HG02840 (cell line): ENCODE results near the gene SYTL5.

Source experiments
- ATAC-seq: cut with Tn5 transposase; IDR thresholded peaks from one replicate; pipeline ENCODE4 v1.9.1; 2021; ENCODE audit warnings: mild to moderate bottlenecking, moderate library complexity, moderate number of reproducible peaks; ENCODE audit not compliant: unreplicated experiment, low FRiP score

Gene SYTL5

GRCh38 chrX:38086451-38087215, 80.3 kb downstream of the SYTL5 start:
- ATAC-seq = no peak

GRCh38 chrX:38087594-38087993, 81.2 kb downstream of the SYTL5 start:
- ATAC-seq = no peak

GRCh38 chrX:38089173-38089982, 83.0 kb downstream of the SYTL5 start:
- no peak for ATAC-seq

- no peak for ATAC-seq
These were observed 89.7 kb downstream of the SYTL5 start for GRCh38 chrX:38095971-38096529.

- no peak for ATAC-seq
These were observed 93.3 kb downstream of the SYTL5 start for GRCh38 chrX:38099688-38100087.

GRCh38 chrX:38102240-38102639, 95.9 kb downstream of the SYTL5 start:
- ATAC-seq = no peak

- ATAC-seq = no peak
These were observed 96.5 kb downstream of the SYTL5 start for GRCh38 chrX:38102875-38103274.

GRCh38 chrX:38103857-38104812, 97.8 kb downstream of the SYTL5 start:
- peak; percentile 86 for ATAC-seq

- no peak for ATAC-seq
These were observed 98.9 kb downstream of the SYTL5 start for GRCh38 chrX:38105216-38105725.

- ATAC-seq = no peak
These were observed 100.8 kb downstream of the SYTL5 start for GRCh38 chrX:38106991-38107655.

GRCh38 chrX:38108364-38108763, 102.0 kb downstream of the SYTL5 start:
- ATAC-seq = no peak

GRCh38 chrX:38109042-38109898, 102.9 kb downstream of the SYTL5 start:
- no peak for ATAC-seq

- no peak for ATAC-seq
These were observed 103.9 kb downstream of the SYTL5 start for GRCh38 chrX:38110231-38110630.

GRCh38 chrX:38111196-38111595, 104.8 kb downstream of the SYTL5 start:
- ATAC-seq = no peak

- no peak for ATAC-seq
These were observed 106.2 kb downstream of the SYTL5 start for GRCh38 chrX:38112566-38112965.

- no peak for ATAC-seq
These were observed 110.4 kb downstream of the SYTL5 start for GRCh38 chrX:38116706-38117105.

- ATAC-seq = no peak
These were observed 111.1 kb downstream of the SYTL5 start for GRCh38 chrX:38117485-38117884.

GRCh38 chrX:38124000-38124399, 117.6 kb downstream of the SYTL5 start:
- no peak for ATAC-seq

- ATAC-seq = no peak
These were observed 119.8 kb downstream of the SYTL5 start for GRCh38 chrX:38126179-38126578.
